Type B pancreatic cell (in vitro differentiated cells): ENCODE measurements around the gene CDKAL1. TPM values are rescaled to one million over a fixed set of nuclear protein-coding genes. Genes with fewer than 3 reads are reported as not detected.

Source experiments
- DNase-seq: peaks from one replicate; pipeline ENCODE4 v3.0.0; 2021; ENCODE audit warnings: mixed read lengths; ENCODE audit not compliant: unreplicated experiment; ENCODE audit errors: extremely low spot score
- H3K27ac Mint-ChIP-seq: 2 replicates; pipeline ENCODE4 v1.8.0; 2021; ENCODE audit warnings: mild to moderate bottlenecking, mixed read lengths
- H3K27me3 Mint-ChIP-seq: 2 replicates; pipeline ENCODE4 v1.8.0; 2021; ENCODE audit warnings: mixed read lengths
- H3K36me3 Mint-ChIP-seq: 2 replicates; pipeline ENCODE4 v1.8.0; 2021; ENCODE audit warnings: mixed read lengths
- H3K4me1 Mint-ChIP-seq: one replicate; pipeline ENCODE4 v1.8.0; 2021; ENCODE audit warnings: mixed read lengths; ENCODE audit not compliant: unreplicated experiment
- H3K4me3 Mint-ChIP-seq: 2 replicates; pipeline ENCODE4 v1.8.0; 2021; ENCODE audit warnings: mild to moderate bottlenecking, mixed read lengths
- H3K9me3 Mint-ChIP-seq: 2 replicates; pipeline ENCODE4 v1.8.0; 2021; ENCODE audit warnings: mixed read lengths
- CTCF ChIP-seq: fragments of 200-600 bp; sonication (generic); conservative IDR thresholded peaks from 2 replicates; pipeline ENCODE4 v1.5.0; 2021; ENCODE audit warnings: antibody characterized with exemption, mild to moderate bottlenecking
- total RNA-seq: library from RNA; stranded (reverse); gene quantifications from 2 replicates; pipeline ENCODE4 v1.2.1, GENCODE V29; 2021; ENCODE audit warnings: low replicate concordance

CDKAL1 gene
- total RNA-seq, 1 donor from 2014 or later: 21.0 TPM

GRCh38 chr6:20658516-20658915 is 124.3 kb downstream of the CDKAL1 start:
- Mint-ChIP-seq H3K36me3 (peaks cover 15% of the 10 kb centered on the region), H3K4me1 (peaks cover 57% of the 10 kb centered on the region), H3K27me3 (no peaks in the 10 kb centered on the region), H3K9me3 (peaks cover 7% of the 10 kb centered on the region), H3K27ac (no peak overlapping the region), H3K4me3 (no peak overlapping the region)
- DNase-seq: no peak
- no peak for TF ChIP-seq CTCF

- Mint-ChIP-seq H3K27ac (no peak overlapping the region), H3K27me3 (no peaks in the 10 kb centered on the region), H3K4me1 (peaks cover 57% of the 10 kb centered on the region), H3K4me3 (no peak overlapping the region), H3K9me3 (peaks cover 7% of the 10 kb centered on the region), H3K36me3 (peaks cover 7% of the 10 kb centered on the region)
- no peak for DNase-seq
- no peak for TF ChIP-seq CTCF
Observed at GRCh38 chr6:20660534-20660933, 126.3 kb downstream of the CDKAL1 start.

GRCh38 chr6:20661721-20662120 is 127.5 kb downstream of the CDKAL1 start:
- Mint-ChIP-seq H3K36me3 (peaks cover 7% of the 10 kb centered on the region), H3K27ac (no peak overlapping the region), H3K4me1 (peaks cover 53% of the 10 kb centered on the region)

GRCh38 chr6:20664250-20664649 is 130.0 kb downstream of the CDKAL1 start:
- H3K4me3 Mint-ChIP-seq: no peak overlapping the region
- no peak for DNase-seq

More at GRCh38 chr6:20661721-20662120, 127.5 kb downstream of the CDKAL1 start:
- H3K27me3 Mint-ChIP-seq: no peaks in the 10 kb centered on the region
- DNase-seq: no peak
- no peak overlapping the region for H3K4me3 Mint-ChIP-seq
- TF ChIP-seq CTCF: no peak
- peaks cover 7% of the 10 kb centered on the region for H3K9me3 Mint-ChIP-seq

GRCh38 chr6:20665290-20665689 is 131.0 kb downstream of the CDKAL1 start:
- Mint-ChIP-seq H3K4me3 (no peak overlapping the region), H3K4me1 (peaks cover 29% of the 10 kb centered on the region), H3K27me3 (no peaks in the 10 kb centered on the region), H3K27ac (no peak overlapping the region), H3K36me3 (no peaks in the 10 kb centered on the region), H3K9me3 (peaks cover 4% of the 10 kb centered on the region)
- TF ChIP-seq CTCF: no peak
- DNase-seq: no peak

More at GRCh38 chr6:20664250-20664649, 130.0 kb downstream of the CDKAL1 start:
- H3K27ac Mint-ChIP-seq: no peak overlapping the region
- no peak for TF ChIP-seq CTCF
- H3K9me3 Mint-ChIP-seq: peaks cover 7% of the 10 kb centered on the region
- H3K4me1 Mint-ChIP-seq: peaks cover 39% of the 10 kb centered on the region
- H3K27me3 Mint-ChIP-seq: no peaks in the 10 kb centered on the region
- H3K36me3 Mint-ChIP-seq: peaks cover 7% of the 10 kb centered on the region
